Measurements from ENCODE around the gene TGFBRAP1. TPM values are rescaled to one million over a fixed set of nuclear protein-coding genes. Genes with fewer than 3 reads are reported as not detected.

Gene TGFBRAP1
- total and polyA plus RNA-seq, 4 donors, result 1.8 to 10.4 (median 6.8) TPM

DNA sequence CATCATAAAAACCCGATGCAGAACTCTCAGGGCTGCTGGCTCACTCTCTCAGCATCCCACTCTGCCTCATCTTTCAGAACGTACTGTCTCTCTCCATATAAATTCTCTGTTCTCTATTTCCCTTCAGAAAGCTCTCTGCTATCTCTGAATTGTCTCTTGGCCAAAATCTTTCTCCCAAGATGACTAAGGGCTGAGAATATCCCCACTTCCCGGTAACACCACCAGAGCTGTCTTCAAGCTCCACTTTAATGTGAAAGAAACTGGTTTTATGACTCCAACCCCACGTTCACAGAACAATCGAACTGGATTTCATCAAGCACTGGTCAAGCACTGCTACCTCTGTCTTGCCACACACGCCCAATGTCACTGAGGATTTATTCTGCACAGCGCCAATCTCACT lies 22.4 kb downstream of the TGFBRAP1 start:
- H3K27me3 ChIP-seq (ENCODE audit: control insufficient read depth in 4 of 4, insufficient read depth in 4 of 4, low read length in 3 of 4), result no peaks in the 10 kb centered on the region
- 93% methylated on average over 7 of the region's 7 CpGs for WGBS

More for the DNA sequence above, 22.4 kb downstream of the TGFBRAP1 start:
- H3K4me3 ChIP-seq (ENCODE audit: low read depth in 1 of 3, low read length in 3 of 3), result no peak overlapping the region
- no peak for DNase-seq (ENCODE audit: low spot score)
- H3K9ac ChIP-seq (ENCODE audit: low read depth in 1 of 2, low read length in 2 of 2), result no peak overlapping the region
- H3K9me3 ChIP-seq (ENCODE audit: control insufficient read depth in 4 of 4, low read length in 3 of 4), result no peaks in the 10 kb centered on the region
- TF ChIP-seq SP1 (IDR thresholded peaks at IDR 0.05), result no peak
- TF ChIP-seq NR2F2 (IDR thresholded peaks at IDR 0.05), result no peak
- no peak for TF ChIP-seq GABPA (IDR thresholded peaks at IDR 0.05 in 1 of 2, conservative IDR thresholded peaks at IDR 0.05 in 1 of 2)
- TF ChIP-seq, protein P1, sequence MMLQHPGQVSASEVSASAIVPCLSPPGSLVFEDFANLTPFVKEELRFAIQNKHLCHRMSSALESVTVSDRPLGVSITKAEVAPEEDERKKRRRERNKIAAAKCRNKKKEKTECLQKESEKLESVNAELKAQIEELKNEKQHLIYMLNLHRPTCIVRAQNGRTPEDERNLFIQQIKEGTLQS (IDR thresholded peaks at IDR 0.05), result no peak
- TF ChIP-seq, protein P2, sequence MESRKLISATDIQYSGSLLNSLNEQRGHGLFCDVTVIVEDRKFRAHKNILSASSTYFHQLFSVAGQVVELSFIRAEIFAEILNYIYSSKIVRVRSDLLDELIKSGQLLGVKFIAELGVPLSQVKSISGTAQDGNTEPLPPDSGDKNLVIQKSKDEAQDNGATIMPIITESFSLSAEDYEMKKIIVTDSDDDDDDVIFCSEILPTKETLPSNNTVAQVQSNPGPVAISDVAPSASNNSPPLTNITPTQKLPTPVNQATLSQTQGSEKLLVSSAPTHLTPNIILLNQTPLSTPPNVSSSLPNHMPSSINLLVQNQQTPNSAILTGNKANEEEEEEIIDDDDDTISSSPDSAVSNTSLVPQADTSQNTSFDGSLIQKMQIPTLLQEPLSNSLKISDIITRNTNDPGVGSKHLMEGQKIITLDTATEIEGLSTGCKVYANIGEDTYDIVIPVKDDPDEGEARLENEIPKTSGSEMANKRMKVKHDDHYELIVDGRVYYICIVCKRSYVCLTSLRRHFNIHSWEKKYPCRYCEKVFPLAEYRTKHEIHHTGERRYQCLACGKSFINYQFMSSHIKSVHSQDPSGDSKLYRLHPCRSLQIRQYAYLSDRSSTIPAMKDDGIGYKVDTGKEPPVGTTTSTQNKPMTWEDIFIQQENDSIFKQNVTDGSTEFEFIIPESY (IDR thresholded peaks at IDR 0.05), result no peak
- no peak for TF ChIP-seq HNF4A (conservative IDR thresholded peaks at IDR 0.05)
- TF ChIP-seq FOXA2 (IDR thresholded peaks at IDR 0.05), result no peak
- no peak for TF ChIP-seq RAD21 (IDR thresholded peaks at IDR 0.05)
- TF ChIP-seq, protein P3, sequence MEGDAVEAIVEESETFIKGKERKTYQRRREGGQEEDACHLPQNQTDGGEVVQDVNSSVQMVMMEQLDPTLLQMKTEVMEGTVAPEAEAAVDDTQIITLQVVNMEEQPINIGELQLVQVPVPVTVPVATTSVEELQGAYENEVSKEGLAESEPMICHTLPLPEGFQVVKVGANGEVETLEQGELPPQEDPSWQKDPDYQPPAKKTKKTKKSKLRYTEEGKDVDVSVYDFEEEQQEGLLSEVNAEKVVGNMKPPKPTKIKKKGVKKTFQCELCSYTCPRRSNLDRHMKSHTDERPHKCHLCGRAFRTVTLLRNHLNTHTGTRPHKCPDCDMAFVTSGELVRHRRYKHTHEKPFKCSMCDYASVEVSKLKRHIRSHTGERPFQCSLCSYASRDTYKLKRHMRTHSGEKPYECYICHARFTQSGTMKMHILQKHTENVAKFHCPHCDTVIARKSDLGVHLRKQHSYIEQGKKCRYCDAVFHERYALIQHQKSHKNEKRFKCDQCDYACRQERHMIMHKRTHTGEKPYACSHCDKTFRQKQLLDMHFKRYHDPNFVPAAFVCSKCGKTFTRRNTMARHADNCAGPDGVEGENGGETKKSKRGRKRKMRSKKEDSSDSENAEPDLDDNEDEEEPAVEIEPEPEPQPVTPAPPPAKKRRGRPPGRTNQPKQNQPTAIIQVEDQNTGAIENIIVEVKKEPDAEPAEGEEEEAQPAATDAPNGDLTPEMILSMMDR (IDR thresholded peaks at IDR 0.05; ENCODE audit: low read depth, low read length, missing input control), result no peak
- no peak for TF ChIP-seq RXRA (IDR thresholded peaks at IDR 0.05)
- no peak for TF ChIP-seq YY1 (IDR thresholded peaks at IDR 0.05)
- TF ChIP-seq, protein P4, sequence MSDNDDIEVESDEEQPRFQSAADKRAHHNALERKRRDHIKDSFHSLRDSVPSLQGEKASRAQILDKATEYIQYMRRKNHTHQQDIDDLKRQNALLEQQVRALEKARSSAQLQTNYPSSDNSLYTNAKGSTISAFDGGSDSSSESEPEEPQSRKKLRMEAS (IDR thresholded peaks at IDR 0.05), result no peak
- TF ChIP-seq TAF1 (conservative IDR thresholded peaks at IDR 0.05), result no peak
- no peak for TF ChIP-seq FOXA1 (IDR thresholded peaks at IDR 0.05)
- TF ChIP-seq JUND (IDR thresholded peaks at IDR 0.05), result no peak
- TF ChIP-seq, protein P5, sequence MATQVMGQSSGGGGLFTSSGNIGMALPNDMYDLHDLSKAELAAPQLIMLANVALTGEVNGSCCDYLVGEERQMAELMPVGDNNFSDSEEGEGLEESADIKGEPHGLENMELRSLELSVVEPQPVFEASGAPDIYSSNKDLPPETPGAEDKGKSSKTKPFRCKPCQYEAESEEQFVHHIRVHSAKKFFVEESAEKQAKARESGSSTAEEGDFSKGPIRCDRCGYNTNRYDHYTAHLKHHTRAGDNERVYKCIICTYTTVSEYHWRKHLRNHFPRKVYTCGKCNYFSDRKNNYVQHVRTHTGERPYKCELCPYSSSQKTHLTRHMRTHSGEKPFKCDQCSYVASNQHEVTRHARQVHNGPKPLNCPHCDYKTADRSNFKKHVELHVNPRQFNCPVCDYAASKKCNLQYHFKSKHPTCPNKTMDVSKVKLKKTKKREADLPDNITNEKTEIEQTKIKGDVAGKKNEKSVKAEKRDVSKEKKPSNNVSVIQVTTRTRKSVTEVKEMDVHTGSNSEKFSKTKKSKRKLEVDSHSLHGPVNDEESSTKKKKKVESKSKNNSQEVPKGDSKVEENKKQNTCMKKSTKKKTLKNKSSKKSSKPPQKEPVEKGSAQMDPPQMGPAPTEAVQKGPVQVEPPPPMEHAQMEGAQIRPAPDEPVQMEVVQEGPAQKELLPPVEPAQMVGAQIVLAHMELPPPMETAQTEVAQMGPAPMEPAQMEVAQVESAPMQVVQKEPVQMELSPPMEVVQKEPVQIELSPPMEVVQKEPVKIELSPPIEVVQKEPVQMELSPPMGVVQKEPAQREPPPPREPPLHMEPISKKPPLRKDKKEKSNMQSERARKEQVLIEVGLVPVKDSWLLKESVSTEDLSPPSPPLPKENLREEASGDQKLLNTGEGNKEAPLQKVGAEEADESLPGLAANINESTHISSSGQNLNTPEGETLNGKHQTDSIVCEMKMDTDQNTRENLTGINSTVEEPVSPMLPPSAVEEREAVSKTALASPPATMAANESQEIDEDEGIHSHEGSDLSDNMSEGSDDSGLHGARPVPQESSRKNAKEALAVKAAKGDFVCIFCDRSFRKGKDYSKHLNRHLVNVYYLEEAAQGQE (IDR thresholded peaks at IDR 0.05), result no peak
- TF ChIP-seq HNF4G (IDR thresholded peaks at IDR 0.05), result no peak
- no peak for TF ChIP-seq EGR1 (IDR thresholded peaks at IDR 0.05; ENCODE audit: low read depth in 2 of 2)
- no peak overlapping the region for H3K27ac ChIP-seq (ENCODE audit: low read depth in 1 of 2, low read length in 2 of 2)
- no peaks in the 10 kb centered on the region for H3K4me1 ChIP-seq (ENCODE audit: control insufficient read depth in 4 of 4, insufficient read depth in 4 of 4, low read length in 3 of 4)
- H3K36me3 ChIP-seq (ENCODE audit: control insufficient read depth in 4 of 4, insufficient read depth in 3 of 4, low read depth in 1 of 4, low read length in 3 of 4), result peaks cover 2 to 14% (median 10%) of the 10 kb centered on the region in 4 donors

Measured in liver (tissue), 9 donors.